HG02938 (cell line): ENCODE data around the gene ACSL3.

Experiments
- ATAC-seq: cut with Tn5 transposase; IDR thresholded peaks from one replicate; pipeline ENCODE4 v1.9.1; 2021; ENCODE audit warnings: mild to moderate bottlenecking, moderate library complexity; ENCODE audit not compliant: unreplicated experiment

The ACSL3 gene

DNA sequence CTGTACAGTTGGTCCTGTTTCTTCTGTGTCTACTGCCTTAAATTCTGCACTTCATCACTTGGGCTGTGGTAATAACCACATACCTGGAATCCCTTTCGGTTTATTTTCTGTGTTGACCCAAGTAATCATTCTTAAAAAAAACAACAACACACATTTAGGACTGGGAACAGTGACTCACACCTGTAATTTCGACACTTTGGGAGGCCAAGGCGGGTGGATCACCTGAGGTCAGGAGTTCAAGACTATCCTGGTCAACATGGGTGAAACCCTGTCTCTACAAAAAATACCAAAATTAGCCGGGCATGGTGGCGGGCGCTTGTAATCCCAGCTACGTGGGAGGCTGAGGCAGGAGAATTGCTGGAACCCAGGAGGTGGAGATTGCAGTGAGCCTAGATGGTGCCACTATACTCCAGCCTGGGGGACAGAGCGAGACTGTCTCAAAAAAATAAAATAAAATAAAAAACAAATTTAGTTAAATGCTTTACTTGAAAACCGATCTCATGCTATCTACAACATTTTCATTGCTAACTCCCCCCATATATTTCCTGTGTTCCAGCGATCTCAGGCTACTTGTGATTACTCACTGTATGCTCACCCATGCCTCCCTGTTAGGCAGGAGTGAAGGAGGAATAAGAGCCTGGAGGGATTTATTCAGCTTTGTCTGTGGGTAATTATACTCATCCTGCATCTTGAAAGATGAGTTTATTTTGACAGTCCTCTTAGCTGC lies 18.2 kb downstream of the ACSL3 start:
- no peak for ATAC-seq

DNA sequence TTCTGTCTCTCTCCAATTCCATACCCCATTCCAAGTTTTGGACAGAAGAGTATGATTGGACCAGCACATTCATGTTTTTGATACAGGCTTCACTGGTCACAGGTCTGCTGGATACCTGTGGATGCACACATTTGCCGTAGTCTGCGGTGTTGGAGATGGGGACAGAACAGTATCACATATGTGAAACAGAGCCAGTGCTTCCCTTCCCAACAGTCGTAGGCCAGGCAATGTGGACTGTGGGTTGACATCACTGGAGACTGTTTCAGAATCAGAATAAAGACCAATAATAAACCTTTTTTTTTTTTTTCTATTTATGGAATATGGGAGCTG lies 18.7 kb downstream of the ACSL3 start:
- no peak for ATAC-seq

DNA sequence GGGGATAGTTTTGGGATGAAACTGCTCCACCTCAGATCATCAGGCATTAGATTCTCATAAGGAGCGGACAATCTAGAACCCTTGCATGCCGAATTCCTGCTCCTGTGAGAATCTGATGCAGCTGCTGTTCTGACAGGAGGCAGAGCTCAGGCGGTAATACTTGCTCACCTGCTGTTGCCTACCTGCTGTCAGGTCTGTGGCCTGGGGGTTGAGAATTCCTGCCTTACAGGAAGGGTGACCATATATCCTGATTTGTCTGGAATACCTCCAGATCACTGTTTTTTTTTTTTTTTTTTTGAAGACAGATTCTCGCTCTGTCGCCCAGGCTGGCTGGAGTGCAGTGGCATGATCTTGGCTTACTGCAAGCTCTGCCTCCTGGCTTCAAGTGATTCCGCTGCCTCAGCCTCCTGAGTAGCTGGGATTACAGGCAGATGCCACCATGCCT lies 21.7 kb downstream of the ACSL3 start:
- ATAC-seq, result no peak

DNA sequence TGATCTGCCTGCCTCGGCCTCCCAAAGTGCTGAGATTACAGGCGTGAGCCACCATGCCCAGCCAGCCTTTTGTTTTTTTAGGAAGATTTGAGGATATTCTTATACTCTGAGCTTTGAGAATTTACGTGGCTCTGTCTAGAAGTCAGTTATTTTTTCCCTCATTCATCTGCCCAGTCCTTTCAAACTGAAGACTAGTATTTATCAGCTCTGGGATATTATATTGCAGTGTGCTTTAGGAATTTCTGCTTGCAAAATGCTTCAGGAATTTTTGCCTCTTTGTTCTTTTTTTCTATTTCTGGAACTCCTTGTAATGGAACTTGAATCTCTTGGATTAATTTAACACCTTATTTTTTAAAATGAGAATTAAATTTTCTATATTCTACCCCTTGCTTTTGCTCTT lies 22.6 kb downstream of the ACSL3 start:
- ATAC-seq, result no peak

DNA sequence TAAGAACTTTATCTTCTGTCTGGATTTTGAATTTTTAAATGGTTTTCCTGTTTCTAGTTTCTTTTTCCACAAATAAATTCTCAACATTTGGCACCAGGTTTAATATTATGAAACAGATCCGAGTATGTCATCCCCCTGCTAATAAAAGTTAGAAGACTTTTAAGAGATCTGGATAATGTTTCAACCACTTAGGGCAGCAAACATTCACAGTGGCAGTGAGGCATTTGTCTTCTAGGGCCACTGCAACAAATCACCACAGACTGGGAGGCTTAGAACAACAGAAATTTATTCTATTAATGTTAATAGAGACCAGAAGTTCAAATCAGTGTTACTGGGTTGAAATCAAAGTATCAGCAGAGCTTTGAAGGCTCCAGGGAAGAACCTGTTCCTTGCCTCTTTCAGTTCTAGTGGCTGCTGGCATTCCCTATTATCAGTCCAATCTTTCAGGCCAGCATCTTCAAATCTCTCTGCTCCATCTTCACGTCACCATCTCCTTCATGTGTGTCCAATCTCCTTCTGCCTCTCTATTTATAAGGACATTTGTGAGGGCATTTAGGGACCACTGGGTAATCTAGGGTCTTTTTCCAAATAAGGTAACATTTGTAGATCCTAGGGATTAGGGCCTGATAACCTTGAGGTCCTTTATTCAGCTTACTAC lies 23.4 kb downstream of the ACSL3 start:
- ATAC-seq, result no peak

DNA sequence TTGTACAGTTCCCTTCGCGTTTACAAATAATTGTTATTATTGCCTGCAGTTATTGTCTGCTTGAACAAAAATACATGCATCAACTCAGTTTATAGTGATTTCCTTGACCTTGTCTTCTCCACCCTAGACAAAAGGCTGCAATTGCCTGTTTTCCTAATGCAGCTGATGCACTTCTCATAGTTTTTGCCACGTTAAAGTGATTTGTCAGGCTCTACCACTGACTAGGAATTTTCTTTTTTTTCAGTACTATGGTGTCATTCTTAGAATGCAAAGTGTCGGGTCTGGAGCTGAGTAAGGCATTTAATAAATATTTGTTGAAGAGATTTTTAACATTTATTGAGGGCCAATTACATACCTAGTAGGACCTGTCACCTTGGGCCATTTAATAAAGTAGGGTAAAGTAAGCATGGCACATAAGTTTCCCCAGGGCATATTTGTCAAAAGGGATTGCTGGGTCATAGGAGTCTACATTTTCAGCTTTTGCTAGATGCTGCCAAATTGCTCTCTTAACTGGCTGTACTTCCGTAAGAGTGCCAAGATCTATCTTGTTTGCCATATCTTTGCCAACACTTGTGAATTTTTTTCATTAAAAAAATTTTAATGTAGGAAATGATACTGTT lies 24.1 kb downstream of the ACSL3 start:
- ATAC-seq, result no peak

DNA sequence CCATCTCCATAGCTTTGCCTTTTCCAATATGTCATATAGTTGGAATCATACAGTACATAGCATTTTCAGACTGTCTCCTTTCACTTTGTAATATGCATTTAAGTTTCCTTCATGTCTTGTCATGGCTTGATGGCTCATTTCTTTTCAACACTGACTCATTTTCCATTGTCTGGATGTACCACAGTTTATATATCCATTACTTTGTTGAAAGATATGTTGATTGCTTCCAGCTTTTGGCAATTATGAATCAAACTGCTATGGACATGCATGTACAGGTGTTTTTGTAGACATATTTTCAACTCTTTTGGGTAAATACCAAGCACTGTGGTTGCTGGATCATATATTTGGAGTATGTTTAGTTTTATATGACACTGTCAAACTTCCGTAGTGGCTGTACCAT lies 26.3 kb downstream of the ACSL3 start:
- ATAC-seq, result no peak

DNA sequence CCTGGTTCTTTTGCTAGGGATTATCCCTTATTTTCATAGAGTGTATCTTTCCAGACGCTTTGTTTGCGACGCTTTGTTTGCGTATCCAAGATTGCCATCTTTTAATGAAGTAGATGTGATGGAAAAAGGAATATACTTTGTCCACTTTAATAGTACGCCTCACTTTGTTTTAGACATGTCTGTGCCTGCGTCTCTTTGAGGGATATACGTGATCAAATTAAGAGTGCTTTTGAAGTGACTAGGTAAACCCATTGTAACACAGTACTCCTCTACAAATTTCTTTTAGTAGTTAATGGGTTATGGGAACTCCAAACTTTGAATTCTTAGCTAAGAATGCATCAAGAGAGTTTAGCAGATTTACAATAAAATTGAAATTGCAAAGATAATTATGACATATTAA lies 27.9 kb downstream of the ACSL3 start:
- no peak for ATAC-seq

DNA sequence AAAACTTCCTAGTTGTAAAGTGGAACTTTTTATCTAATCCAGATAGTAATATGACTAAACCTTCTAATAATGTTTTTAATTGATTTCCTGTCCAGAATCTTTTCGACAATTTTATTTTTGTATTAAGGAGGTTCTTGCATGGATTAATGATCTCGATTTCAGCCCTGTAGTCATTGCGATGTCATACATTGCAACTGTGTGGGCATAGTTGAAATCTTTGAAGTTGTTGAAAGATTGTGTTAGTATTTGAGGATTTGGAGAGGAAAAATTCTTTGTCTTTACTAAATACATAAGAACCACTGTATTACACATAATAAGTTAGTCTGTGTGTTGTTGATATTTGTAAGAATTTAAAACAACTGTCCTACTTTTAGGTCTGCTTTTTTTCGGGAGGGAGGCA lies 31.1 kb downstream of the ACSL3 start:
- no peak for ATAC-seq

DNA sequence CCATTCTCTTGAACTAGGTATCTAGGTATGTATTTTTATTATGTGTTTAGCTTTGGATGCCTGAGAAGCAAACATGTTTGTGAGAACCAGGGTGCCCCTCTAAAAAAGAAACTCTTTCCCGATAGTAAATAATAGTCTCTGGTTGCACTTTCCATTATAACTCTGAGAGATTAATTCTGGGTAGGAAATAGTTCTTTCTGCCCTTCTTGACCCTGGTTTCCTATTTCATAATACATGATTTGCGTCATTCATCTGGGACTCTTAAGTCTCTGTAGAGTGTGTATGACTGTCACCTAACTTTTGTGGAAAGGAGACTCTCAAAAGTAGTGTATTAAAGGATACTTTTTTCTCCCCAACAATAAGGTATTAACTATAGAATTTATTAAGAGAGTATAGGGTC lies 31.5 kb downstream of the ACSL3 start:
- no peak for ATAC-seq

DNA sequence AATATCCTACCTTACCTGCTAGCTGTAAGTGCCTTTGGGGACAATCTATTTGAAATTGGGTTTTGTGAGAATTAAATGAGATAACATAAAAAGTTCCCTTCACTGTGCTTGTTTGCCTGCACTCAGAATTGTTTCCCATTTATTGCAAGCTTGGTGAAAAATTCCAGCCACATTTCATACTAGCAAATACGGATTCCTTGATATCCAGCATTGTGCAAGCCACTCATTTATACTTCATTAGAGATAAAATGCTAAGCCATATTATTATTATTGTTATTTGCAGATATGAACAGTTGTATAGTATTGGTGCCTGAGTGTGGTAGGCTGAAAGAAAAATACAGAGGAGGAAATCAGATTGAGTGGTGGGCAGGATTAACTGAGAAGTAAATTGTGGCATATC lies 31.9 kb downstream of the ACSL3 start:
- no peak for ATAC-seq

DNA sequence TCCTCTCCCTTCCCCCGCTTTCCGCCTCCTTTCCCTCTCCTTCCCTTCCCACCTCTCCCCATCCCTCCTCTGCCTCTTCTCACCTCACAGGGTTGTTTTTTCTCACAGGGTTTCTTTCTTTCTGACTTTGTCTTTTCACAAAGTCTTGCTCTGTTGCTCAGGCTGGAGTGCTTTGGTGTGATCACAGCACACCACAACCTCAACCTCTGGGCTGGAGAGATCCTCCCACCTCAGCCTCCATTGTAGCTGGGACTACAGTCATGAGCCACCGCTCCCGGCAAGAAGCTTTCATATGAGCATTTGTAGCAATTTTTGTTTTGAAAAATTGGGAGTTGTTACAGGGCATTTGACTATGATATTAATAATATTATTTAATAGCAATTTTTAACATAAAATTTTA lies 32.9 kb downstream of the ACSL3 start:
- no peak for ATAC-seq

DNA sequence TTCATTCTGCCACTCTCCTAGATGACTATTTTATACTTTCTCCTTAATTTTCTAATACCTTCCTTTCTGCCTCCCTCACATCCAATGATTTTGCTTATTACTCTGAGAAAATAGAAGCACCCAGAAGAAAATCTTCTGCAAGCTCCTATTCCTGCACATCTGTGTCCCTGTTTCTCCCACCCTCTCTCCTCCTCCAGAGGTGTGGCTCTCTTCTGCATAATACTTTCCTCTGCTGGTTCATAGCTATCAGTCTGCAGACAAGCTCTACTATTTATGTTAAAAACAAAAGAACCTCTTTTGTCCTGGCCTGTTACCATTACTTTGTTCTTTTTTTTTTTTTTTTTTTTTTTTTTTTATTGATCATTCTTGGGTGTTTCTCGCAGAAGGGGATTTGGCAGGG lies 34.3 kb downstream of the ACSL3 start:
- no peak for ATAC-seq

DNA sequence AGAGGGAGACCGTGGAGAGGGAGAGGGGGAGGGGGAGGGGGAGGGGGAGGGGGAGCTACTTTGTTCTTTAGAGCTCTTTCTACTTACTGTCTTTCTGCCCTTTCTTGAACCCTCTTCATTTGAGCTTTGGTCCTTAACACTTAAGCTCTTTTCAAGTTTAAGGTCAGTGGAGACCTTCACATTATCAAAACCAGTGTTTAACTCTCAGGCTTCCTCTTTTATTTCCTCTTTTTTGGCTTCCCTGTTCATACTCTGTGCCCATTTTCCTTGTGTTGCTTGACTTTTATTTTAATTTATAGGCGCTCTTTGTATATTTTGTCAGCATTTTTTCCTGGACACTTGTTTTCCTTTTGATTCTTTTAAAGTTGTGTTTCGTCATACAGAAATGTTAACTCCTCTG lies 37.1 kb downstream of the ACSL3 start:
- no peak for ATAC-seq

DNA sequence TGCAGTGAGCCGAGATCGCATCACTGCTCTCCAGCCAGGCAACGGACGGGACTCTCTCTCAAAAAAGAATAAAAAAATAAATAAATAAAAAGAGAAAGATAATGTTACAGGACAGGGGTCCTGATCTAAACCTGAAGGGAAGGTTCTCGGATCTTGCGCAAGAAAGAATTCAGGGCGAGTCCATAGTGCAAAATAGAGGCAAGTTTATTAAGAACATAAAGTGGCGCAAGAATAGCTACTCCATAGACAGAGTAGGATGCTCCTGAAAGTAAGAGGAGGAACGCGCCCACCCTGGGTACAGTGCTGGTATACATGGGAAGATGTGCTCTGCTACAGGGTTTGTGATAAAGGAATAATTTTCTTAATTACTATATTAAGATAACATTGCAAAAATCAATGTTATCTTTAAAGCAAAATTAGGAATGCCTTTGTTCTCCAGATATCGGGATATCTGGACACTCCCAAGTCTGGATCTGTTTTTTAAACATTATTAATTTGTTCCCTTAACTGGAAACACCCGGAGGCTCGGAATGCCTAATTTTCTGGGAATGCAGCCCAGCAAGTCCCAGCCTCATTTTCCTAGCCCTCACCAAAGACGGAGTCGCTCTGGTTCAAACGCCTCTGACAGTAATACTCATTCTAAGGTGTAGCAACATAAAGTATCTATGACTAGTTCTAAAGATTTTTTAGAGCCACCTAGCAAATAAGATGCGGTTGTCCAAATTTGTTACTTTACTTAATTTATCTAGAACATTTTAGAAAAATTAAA lies 38.8 kb downstream of the ACSL3 start:
- no peak for ATAC-seq

DNA sequence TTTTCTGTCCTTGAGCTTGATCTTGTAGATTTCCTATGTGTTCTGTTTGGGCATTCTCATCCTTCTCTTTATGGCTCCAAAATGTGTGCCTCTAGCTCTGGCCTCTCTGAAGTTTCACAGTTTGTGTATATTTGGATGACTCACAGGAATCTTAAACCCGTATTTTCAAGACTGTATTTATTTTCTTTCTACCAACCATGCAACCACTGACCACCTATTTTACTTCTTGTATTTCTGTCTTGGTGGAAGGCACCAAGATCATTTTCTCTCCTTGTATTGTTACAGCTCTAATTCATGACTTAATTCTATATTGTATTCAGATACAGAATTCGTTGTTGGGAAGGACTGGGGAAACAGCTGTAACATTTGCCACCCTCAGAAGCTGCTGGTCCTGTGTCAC lies 39.5 kb downstream of the ACSL3 start:
- ATAC-seq, result no peak

DNA sequence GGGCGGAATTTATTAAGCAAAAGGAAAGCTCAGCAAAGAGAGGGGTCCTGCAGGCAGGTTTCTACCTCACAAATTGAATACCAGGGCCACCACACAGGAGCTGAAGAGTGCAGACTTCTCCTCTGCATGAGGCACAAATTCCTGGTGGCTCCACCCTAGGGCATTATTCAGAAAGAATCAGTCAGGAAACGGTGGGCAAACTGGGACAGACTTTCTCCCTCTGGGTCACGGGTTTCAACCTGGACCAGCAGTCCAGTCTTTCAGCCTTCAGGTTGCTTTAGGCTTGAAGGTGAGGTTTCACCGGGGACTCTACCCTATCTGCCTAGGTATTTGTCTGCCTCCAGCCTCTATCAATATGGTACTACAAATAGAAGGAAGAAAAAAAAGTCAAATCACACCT lies 41.8 kb downstream of the ACSL3 start:
- ATAC-seq, result no peak

DNA sequence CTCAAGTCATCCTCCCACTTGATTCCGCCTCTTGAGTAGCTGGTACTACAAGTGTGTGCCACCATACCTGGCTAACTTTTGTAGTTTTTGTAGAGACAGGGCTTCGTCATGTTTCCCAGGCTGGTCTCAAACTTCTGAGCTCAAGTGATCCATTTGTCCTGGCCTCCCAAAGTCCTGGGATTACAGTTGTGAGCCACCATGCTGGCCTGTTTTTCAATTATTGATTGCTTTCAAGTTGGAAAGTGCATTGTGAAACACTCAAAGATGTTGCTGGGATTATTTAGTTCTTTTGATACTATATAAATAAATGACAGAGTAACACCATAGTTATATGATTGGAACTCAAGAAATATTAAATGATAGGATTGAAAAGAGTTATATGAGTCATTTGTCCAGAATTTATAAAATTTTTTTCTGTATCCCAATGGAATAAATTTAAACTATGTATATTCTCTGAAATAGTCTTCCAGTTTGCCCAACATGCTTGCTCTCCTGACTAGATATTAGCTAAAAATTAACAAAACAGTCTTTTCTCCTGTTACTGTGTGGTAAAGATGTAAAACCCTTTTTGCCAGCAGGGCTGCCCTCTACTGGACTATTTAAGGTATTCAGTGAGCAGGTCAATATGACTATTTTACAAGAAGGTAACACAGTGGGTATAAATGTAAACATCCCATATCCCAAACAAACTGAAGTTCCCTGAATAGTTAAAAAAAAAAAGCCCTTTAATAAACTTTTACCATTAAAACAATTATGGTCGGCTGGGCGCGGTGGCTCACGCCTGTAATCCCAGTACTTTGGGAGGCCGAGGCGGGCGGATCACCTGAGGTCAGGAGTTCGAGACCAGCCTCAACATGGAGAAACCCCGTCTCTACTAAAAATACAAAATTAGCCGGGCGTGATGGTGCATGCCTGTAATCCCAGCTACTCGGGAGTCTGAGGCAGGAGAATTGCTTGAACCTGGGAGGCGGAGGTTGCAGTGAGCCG lies 42.7 kb downstream of the ACSL3 start:
- ATAC-seq, result peak; percentile 90

DNA sequence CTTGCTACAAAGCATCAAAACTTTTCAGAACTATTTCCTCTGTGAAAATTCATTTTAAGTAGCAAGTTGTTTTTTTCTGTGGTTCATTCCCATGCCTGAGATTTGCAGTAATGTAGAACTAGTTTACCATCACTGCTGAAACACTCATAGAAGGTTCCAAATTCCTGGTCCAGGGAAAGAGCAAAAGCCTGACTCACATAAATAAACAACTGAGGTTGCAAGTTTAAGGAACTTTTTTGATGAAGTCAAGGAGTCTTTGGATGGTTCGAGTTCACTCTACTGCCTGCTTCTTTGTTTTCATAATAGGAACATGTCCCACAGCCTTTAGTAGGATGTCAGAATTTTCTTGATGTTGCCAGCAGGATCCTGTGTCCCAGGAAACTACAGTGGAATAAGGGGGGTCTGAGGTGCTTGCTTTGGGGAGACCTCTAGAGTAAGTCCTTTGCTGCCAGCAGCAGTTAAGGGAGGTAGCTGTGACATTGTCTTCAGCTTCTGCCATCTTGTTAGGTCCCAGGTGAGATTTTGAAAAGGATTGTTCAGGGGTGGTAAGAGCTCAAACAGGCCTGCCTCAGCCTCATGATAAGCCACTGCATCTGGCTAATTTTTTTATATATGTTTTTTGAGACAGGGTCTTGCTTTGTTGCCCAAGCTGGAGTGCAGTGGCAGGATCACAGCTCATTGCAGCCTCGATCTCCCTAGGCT lies 43.9 kb downstream of the ACSL3 start:
- no peak for ATAC-seq

DNA sequence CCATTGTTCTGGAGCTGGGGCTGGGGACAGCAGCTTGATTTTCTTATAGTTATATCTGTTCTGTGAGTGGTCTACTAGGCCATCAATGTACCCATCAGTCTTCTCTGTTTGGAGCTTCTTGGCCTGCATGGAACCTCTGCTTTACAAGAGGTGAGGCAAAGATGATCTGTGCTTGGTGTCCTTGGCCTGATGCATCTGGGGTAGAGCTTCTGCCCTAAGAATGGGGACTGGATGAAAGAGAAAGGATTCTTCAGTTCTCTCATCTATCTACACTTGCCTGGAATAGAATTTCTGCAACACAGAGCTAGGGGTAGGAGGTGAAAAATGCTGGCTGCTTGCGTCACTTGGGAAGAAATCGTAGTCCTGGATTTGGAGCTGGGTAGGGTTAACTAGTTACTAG lies 46.2 kb downstream of the ACSL3 start:
- ATAC-seq, result no peak
